ENCODE data around the gene GAS7. TPM values are rescaled to one million over a fixed set of nuclear protein-coding genes. Genes with fewer than 3 reads are reported as not detected.

Gene GAS7
- polyA plus RNA-seq, 1 donor (not counting 4 experiments of a cell fraction or from before 2014, with no cell fraction given): 0.10 TPM

- FAIRE-seq (no peak), DNase-seq (ENCODE audit: low read depth, low spot score) (no peak)
- no peak overlapping the region for H3K9ac ChIP-seq (ENCODE audit: control insufficient read depth, extremely low read depth, insufficient read depth, low read length)
- dilution Hi-C loops (cut with MboI; ENCODE audit: extremely low pct_ligation_motif_present, low sequenced_read_pairs): no loop called here
- no peak overlapping the region for H2AFZ ChIP-seq (ENCODE audit: control insufficient read depth, low read length)
- no peaks in the 10 kb centered on the region for H3K79me2 ChIP-seq (ENCODE audit: control insufficient read depth, insufficient read depth, low read length)
- no peaks in the 10 kb centered on the region for H3K9me1 ChIP-seq (ENCODE audit: control insufficient read depth, extremely low read depth, insufficient read depth, low read length)
- H3K36me3 ChIP-seq (ENCODE audit: control insufficient read depth in 2 of 2, extremely low read depth in 1 of 2, insufficient read depth in 2 of 2, low read length in 2 of 2): no peaks in the 10 kb centered on the region
- H4K20me1 ChIP-seq (ENCODE audit: control insufficient read depth, extremely low read depth, insufficient read depth, low read length): no peaks in the 10 kb centered on the region
- peaks cover 2% of the 10 kb centered on the region for H3K9me3 ChIP-seq (ENCODE audit: control insufficient read depth, low read depth, low read length)
- H3K4me3 ChIP-seq (ENCODE audit: control insufficient read depth in 2 of 3, extremely low read depth in 1 of 3, insufficient read depth in 2 of 3, low read depth in 1 of 3, low read length in 3 of 3): no peak overlapping the region
- no peaks in the 10 kb centered on the region for H3K27me3 ChIP-seq (ENCODE audit: control insufficient read depth, extremely low read depth, insufficient read depth, low read length)
- peaks cover 3% of the 10 kb centered on the region for H3K4me1 ChIP-seq (ENCODE audit: control insufficient read depth, extremely low read depth, insufficient read depth, low read length)
- TF ChIP-seq EZH2 (IDR thresholded peaks at IDR 0.05; ENCODE audit: low read length) (no peak), CTCF (optimal IDR thresholded peaks at IDR 0.05 in 1 of 3, IDR thresholded peaks at IDR 0.05 in 1 of 3, conservative IDR thresholded peaks at IDR 0.05 in 1 of 3; ENCODE audit: extremely low read depth in 1 of 3, insufficient read depth in 2 of 3, low read length in 3 of 3) (no peak)
- no peak overlapping the region for H3K4me2 ChIP-seq (ENCODE audit: control insufficient read depth, extremely low read depth, insufficient read depth, low read depth, low read length)
- H3K27ac ChIP-seq (ENCODE audit: control insufficient read depth, insufficient read depth, low read length): no peak overlapping the region
These were observed 167.3 kb downstream of the GAS7 start for GRCh38 chr17:10031127-10031526.

DNA sequence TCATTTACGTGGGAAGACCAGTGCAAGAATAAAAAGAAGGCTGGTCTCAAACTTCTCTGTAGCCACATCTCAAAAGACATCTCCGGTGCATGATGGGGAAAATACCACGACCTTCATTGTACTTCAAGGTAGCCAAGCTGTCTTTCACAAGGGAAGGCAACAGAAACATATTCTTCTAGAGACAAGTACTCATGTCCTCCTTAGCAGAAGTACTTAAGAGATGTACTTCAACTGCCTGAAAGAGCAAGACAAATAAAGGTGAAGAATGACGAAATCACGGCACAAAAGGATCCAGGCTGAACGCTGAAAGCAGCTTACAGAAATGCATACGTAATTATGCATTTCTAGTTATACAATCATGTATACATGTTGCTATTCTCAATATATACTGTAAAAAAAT lies 169.3 kb downstream of the GAS7 start:
- Histone ChIP-seq H3K27ac (ENCODE audit: control insufficient read depth, insufficient read depth, low read length) (no peak overlapping the region), H4K20me1 (ENCODE audit: control insufficient read depth, extremely low read depth, insufficient read depth, low read length) (no peaks in the 10 kb centered on the region), H2AFZ (ENCODE audit: control insufficient read depth, low read length) (no peak overlapping the region), H3K79me2 (ENCODE audit: control insufficient read depth, insufficient read depth, low read length) (no peaks in the 10 kb centered on the region), H3K4me1 (ENCODE audit: control insufficient read depth, extremely low read depth, insufficient read depth, low read length) (peaks cover 3% of the 10 kb centered on the region), H3K4me2 (ENCODE audit: control insufficient read depth, extremely low read depth, insufficient read depth, low read depth, low read length) (no peak overlapping the region), H3K4me3 (ENCODE audit: control insufficient read depth in 2 of 3, extremely low read depth in 1 of 3, insufficient read depth in 2 of 3, low read depth in 1 of 3, low read length in 3 of 3) (no peak overlapping the region), H3K9me1 (ENCODE audit: control insufficient read depth, extremely low read depth, insufficient read depth, low read length) (no peaks in the 10 kb centered on the region), H3K9ac (ENCODE audit: control insufficient read depth, extremely low read depth, insufficient read depth, low read length) (no peak overlapping the region), H3K9me3 (ENCODE audit: control insufficient read depth, low read depth, low read length) (no peaks in the 10 kb centered on the region), H3K36me3 (ENCODE audit: control insufficient read depth in 2 of 2, extremely low read depth in 1 of 2, insufficient read depth in 2 of 2, low read length in 2 of 2) (no peaks in the 10 kb centered on the region), H3K27me3 (ENCODE audit: control insufficient read depth, extremely low read depth, insufficient read depth, low read length) (no peaks in the 10 kb centered on the region)
- DNase-seq (ENCODE audit: low read depth, low spot score): no peak
- dilution Hi-C loops (cut with MboI; ENCODE audit: extremely low pct_ligation_motif_present, low sequenced_read_pairs): no loop called here
- no peak for FAIRE-seq
- TF ChIP-seq CTCF (optimal IDR thresholded peaks at IDR 0.05 in 1 of 3, IDR thresholded peaks at IDR 0.05 in 1 of 3, conservative IDR thresholded peaks at IDR 0.05 in 1 of 3; ENCODE audit: extremely low read depth in 1 of 3, insufficient read depth in 2 of 3, low read length in 3 of 3) (no peak), EZH2 (IDR thresholded peaks at IDR 0.05; ENCODE audit: low read length) (no peak)

Measured in keratinocyte (primary cell).